Right lobe of liver (tissue), 6 donors: ENCODE data around the gene PRR35. TPM values are rescaled to one million over a fixed set of nuclear protein-coding genes. Genes with fewer than 3 reads are reported as not detected.
A peak's percentile ranks its signal among the peaks of the same experiment; 100 is the strongest.

Source experiments
- ATAC-seq, 4 donors: fragments of 200-7000 bp; cut with Tn5 transposase; one replicate each; pipeline ENCODE4 v1.9.1; 2020; ENCODE audit warnings: mild to moderate bottlenecking in 4 of 4, moderate library complexity in 4 of 4
- DNase-seq, 3 donors: peaks; one replicate each; pipeline ENCODE4 v3.0.0-alpha.2; 2020
- H3K27ac ChIP-seq, 3 donors: fragments of 200-600 bp; one replicate each; pipeline ENCODE4 v1.8.0; 2022
- H3K27me3 ChIP-seq, 2 donors: fragments of 200-600 bp; one replicate each; pipeline ENCODE4 v1.8.0; 2022
- H3K36me3 ChIP-seq, 4 donors: fragments of 200-600 bp; sonication (generic) in 1 of 4; one replicate each; pipeline versions ENCODE4 v1.5.1 to v1.8.0; 2017 to 2022; ENCODE audit warnings: control low read depth in 1 of 4
- H3K4me1 ChIP-seq, 4 donors: fragments of 200-600 bp; sonication (generic) in 1 of 4; one replicate each; pipeline versions ENCODE4 v1.5.1 to v1.8.0; 2017 to 2022; ENCODE audit warnings: control low read depth in 1 of 4
- H3K4me3 ChIP-seq, 3 donors: fragments of 200-600 bp; one replicate each; pipeline ENCODE4 v1.8.0; 2022
- H3K9me3 ChIP-seq, 4 donors: fragments of 200-600 bp; sonication (generic) in 1 of 4; one replicate each; pipeline versions ENCODE4 v1.5.1 to v1.8.0; 2017 to 2022; ENCODE audit warnings: control low read depth in 1 of 4
- CTCF ChIP-seq, 4 donors: fragments of 200-600 bp in 3 of 4; fragments of 450-650 bp in 1 of 4; IDR thresholded peaks; one replicate each; pipeline versions ENCODE4 v1.5.1 to v1.8.0; 2016 to 2022; ENCODE audit warnings: antibody characterized with exemption in 4 of 4, mild to moderate bottlenecking in 2 of 4
- POLR2A ChIP-seq: fragments of 450-650 bp; IDR thresholded peaks from one replicate; pipeline ENCODE4 v1.6.1; 2017; ENCODE audit warnings: antibody characterized with exemption, mild to moderate bottlenecking
- WGBS: methylation state at CpG from one replicate; pipeline ENCODE4 v1.1.6; 2018; ENCODE audit warnings: low coverage, low lambda C conversion rate; ENCODE audit not compliant: insufficient coverage; ENCODE audit errors: missing lambda C conversion rate; 5-methylcytosine and 5-hydroxymethylcytosine counted together
- intact Hi-C, 2 donors: fragments of 100-400 bp; cut with DNase I; formaldehyde crosslinking; loops; one replicate each; pipeline versions ENCODE4 v1.11.2 to v1.14.1; 2022
- total RNA-seq, 6 experiments: library from RNA; depleted of rRNA in 2 of 6; stranded (reverse); fragments of >200 nt in 2 of 6; fragmentation: NEBNext Ultra II Directional in 3 of 6; extraction: Animal tissue kit (Norgen Biotek cat#: 25700) in 3 of 6; gene quantifications; one replicate each; pipeline versions ENCODE4 v1.1.0 to v1.2.4, GENCODE V29; 2016 to 2023
- donor health status: DM: no; HTN: yes; CAD: no.
- donor health status: DM: no; HTN: no; CAD: no.
- donor health status: DM: no; HTN: no; CAD: no.
- donor health status: DM: no; HTN: yes; CAD: no.
- donor health status: DM: no; HTN: yes; CAD: no.

Gene PRR35
- total RNA-seq, 6 experiments from 2014 or later: not detected

DNA sequence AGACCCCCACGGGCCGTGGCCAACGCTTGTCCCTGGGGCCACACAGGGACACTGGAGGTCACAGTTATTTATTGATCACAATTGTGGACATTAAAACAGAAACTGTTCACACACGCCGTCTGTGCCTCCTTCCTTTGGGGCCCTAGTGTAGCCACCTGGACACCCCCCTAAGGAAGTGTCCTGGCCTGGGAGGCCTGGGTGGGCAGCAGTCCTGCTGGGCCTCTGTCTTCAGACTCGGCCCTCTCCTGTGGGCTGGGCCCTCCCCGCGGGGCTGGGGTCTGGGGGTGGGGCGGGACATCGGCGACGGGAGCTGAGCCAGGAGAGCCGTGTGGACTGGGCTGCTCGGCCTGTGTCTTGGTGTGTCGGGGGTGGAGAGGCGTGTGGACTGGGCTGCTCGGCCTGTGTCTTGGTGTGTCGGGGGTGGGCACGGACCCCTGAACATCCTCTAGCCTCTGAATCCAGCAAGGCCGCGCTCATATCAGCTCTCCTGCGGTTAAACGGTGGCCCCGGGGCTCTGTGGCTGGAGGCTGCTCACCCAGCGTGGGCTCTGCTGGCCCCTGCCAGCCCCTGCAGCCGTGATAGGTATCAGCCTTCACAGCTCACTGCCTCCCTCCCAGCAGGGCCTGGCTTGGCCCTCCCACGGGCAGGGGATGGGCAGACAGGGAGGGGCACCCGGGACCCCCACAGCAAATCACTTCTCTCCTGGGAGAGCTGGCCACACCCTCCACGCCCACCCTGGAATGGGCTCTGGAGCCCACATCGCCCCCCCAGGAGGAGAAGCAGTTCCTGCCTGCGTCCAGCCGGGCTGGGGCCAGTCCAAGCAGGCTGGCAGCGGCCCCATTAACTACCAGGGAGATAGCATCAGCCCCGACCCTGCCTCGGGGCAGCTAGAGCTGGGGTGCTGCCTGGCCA, 5.5 kb downstream of the PRR35 start:
- no peak for ATAC-seq
- TF ChIP-seq POLR2A: no peak
- TF ChIP-seq CTCF (IDR thresholded peaks at IDR 0.05): no peak
- H3K27ac ChIP-seq: no peak overlapping the region
- H3K27me3 ChIP-seq: no peaks in the 10 kb centered on the region
- no peak overlapping the region for H3K4me3 ChIP-seq
- WGBS: 40% methylated on average over 1 of the region's 35 CpGs
- H3K4me1 ChIP-seq: peaks cover 0 to 7% (median 0%) of the 10 kb centered on the region in 4 donors
- intact Hi-C loops: no loop called here
- H3K36me3 ChIP-seq: no peaks in the 10 kb centered on the region
- DNase-seq: no peak
- no peaks in the 10 kb centered on the region for H3K9me3 ChIP-seq

DNA sequence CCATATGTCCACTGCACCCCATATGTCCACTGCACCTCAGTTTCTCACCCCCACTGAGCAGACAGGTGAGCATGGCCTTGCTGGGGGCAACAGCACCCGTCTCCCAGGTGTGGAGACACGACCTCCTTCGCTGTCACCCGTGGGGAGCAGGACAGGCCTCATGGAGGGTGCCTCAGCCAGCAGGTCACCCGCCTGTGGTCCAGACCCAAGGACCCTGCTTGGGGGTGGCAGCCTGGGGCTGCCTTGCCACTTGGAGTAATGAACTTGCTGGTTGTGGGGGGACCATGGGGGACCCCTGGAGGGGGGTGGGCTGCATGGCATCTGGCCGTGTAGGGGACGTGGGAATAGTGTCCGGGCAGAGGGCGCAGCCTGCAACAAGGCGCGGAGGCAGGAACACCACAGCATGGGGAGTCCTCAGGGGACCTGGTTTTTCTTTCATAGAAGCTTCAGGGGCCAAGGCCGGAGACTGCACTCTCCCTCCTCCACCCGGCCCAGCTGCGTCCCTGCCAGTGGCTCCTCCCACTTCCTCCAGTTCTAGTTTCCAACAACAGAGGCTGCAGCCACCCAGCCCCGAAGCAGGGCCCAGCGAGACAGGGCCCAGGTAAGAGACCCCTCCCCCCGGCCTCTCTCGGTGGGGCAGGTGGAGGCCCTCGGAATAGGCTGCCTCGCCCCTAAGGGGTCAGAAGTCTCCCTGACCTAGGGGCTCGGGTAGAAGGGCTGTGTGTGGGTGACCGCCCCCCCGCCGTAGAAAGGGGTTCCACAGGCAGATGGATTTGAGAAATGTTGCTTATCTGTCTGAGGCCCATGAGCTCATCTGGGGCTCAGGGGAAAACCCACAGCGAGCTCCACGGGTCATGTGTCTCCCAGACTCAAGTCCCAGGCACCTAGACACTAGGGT, 6.5 kb downstream of the PRR35 start, which contains the start of gene NHLRC4:
Gene NHLRC4 (plus strand): TSS at position 531 of the 898 bp plus-strand sequence. CDS start 1,043 bp downstream, outside the sequence.
- peak within 1 kb of the TSS in 1 of 3 donors; percentile 29 for H3K27ac ChIP-seq
- intact Hi-C loops: no loop called here
- no peaks in the 10 kb centered on the region for H3K27me3 ChIP-seq
- no CpG with 5 or more reads among the region's 26 CpGs for WGBS
- ATAC-seq (peak; percentile 21 to 32 (median 30)), DNase-seq (peak in 1 of 3 donors; percentile 62)
- H3K4me3 ChIP-seq: peak within 1 kb of the TSS in 1 of 3 donors; percentile 26
- peaks cover 0 to 8% (median 0%) of the 10 kb centered on the region in 4 donors for H3K4me1 ChIP-seq
- TF ChIP-seq POLR2A (no peak), CTCF (IDR thresholded peaks at IDR 0.05) (no peak)
- no peaks in the 10 kb centered on the region for H3K36me3 ChIP-seq
- H3K9me3 ChIP-seq: no peaks in the 10 kb centered on the region

DNA sequence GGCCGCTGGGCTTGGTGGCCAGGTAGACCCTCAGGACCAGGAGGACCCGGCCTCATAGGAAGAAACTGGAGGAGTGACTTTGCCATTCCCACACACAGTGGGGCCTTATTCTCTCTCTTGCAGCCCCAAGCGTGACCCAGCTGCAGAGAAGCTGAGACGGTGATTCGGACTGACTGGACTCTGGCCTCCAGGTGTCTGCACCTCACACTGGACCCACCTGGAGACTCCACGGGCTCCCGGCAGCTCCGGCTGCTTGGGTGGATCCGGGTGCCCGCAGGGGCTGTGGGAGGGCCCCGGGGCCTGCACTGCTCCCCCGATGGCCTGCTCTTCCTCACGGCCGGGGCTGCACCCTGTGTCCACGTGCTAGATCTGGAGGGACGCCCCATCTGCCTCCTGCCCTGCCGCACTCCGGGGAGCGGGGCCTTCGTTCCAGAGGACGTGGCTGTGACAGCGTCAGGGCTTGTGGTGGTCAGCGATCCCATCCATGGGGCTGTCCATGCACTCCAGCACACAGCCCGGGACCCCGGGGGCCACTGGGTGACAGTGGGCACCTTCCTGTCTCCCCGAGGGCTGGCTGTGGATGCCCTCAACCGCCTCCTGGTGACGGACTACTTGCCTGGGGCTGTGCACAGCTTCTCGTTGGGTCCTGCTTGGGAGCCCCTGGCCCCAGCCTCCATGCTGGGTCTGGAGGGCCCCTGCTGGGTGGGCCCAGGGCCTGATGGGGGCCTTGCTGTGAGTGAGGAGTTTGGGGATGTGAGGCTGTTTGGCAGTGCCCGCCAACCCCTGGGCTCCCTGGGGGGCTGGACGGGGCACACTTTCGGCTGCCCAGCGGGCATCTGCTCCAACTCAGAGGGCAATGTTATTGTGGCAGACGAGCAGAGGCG, 7.4 kb downstream of the PRR35 start:
- H3K36me3 ChIP-seq: no peaks in the 10 kb centered on the region
- no CpG with 5 or more reads among the region's 35 CpGs for WGBS
- H3K4me1 ChIP-seq: peaks cover 0 to 8% (median 0%) of the 10 kb centered on the region in 4 donors
- no peak for DNase-seq
- no peaks in the 10 kb centered on the region for H3K9me3 ChIP-seq
- ATAC-seq: no peak
- peak overlapping the region in 1 of 3 donors; percentile 26 for H3K4me3 ChIP-seq
- no peaks in the 10 kb centered on the region for H3K27me3 ChIP-seq
- intact Hi-C loops: no loop called here
- H3K27ac ChIP-seq: peak overlapping the region in 1 of 3 donors; percentile 29
- TF ChIP-seq CTCF (IDR thresholded peaks at IDR 0.05) (no peak), POLR2A (no peak)
